GM19324 (cell line): ENCODE measurements around the gene KIRREL3.

Source experiments
- ATAC-seq: cut with Tn5 transposase; IDR thresholded peaks from one replicate; pipeline ENCODE4 v1.9.1; 2021; ENCODE audit warnings: mild to moderate bottlenecking, moderate library complexity; ENCODE audit not compliant: unreplicated experiment, low FRiP score

Gene KIRREL3

DNA sequence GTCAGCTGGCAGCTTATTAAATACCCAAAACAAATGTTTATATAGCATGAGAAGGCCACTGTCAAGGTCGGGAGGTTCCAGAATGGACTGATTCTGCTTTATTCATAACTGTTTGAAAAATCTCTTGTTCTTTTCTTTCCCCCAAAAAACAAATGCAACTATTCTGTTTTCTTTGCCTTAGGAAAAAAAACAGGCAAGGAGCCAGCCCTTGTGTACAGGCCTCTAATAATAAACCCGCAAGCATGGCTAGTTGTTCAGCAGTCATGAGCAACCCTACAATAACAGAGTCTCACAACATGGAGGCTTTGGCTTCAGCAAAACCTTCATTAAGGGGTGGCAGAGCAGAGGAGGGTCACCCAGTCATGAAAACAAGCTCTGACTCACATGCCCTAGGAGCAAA, 191.7 kb downstream of the KIRREL3 start:
- ATAC-seq = no peak

DNA sequence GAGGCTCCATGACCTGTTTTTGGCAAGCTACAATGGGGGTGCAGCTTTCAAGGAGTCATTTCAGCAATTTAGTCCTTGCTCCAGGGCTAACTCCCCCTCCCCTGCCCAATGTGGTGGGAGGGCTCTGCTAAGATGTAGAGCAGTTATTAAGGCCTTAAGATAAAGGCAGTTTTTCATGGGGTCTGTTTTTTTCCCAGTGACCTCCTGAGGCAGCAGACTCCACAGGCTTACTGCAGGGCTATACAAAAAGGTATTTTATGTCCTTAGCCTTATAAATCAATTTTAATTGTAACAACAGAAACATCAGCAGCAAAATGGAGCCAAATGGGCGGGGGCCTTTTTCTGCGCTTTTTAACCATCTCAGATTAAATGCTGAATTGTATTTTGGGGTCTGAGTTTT, 192.3 kb downstream of the KIRREL3 start:
- ATAC-seq = no peak

DNA sequence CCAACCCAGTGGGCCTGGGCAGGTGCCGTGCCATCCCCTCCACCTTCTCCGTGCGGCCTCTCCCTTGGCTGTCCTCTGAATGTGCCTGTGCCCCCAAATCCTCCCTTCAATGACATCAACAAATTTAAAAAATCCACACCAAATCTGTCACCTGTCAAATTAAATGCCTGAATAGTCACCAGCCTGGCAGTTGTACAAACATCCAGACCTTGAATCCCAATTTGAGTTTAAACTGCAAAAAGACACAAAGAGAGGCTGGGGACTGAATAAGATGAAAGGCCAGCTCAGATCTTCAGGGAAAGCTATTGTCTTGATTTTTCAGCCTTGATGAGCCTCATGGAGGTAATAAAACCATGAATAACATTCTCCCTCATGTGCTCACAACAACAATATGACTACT, 194.7 kb downstream of the KIRREL3 start:
- ATAC-seq = no peak

DNA sequence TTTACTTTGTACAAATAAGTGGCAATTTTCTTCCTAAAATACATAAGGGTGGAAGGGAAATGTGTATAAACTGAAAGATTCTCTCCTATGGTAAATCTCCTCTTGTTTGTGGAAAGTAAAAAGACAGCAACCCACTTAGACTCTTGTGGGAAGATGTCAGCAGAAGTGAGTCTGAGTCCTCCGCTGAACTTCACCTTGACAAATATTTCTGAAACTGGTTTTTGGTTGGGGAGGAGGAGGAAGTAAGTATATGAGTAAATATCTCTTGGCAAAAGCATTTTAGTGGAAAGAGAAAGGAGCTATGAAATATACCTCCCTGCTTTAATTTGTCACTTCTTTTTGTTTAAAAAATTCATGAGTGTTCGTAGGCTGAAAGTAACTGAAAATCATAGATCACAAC, 196.2 kb downstream of the KIRREL3 start:
- ATAC-seq = no peak

DNA sequence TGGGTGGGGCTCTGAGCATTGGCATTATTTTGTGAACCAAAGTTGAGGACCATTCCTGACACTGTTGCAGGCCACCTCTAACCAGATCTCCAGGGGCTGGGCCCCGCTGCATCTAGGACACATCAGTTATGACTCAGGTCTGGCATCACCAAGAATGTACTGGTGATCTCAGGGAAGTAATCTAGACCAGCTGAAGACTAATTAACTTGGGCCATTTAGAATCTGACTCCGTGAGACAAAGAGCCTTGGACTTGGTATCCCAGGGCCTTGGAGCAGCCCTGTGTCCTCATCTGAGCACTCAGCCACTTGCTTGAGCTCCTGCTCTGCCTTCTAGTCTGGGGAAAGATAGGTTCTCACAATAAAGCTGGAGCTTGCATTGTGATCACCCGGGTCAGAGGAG, 200.6 kb downstream of the KIRREL3 start:
- no peak for ATAC-seq

DNA sequence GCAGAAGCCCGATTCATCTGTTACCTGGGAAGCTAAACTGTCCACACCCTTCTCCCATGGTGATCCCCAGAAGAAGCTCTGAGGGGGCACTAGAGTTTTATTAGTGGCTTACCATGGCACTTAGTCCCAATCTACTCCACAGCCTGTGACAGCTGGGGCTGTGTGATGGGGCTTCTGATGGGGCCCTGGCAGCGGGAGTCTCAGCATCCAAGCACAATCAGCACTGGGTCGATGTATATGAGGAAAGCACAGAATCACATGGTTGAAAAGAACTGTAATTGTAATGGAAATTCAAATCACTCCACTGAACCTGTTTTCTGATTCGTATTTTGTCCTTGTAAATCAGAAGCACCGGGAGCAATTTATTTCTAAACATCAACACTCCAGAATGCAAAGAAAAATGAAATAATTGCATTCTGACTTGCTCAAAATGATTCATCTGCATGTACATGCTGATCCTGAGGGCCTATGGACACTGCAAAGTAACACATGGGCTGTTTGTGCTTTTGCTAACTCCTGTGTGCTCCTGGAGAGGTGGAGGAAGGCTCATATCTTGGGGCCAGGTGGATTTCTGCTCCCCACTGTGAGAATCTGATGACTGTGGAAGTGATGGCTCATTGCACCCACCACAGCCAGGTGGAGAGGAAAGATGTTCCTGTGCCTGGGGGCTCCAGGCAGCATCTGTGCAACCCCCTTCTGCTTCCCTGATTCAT, 203.0 kb downstream of the KIRREL3 start:
- no peak for ATAC-seq

DNA sequence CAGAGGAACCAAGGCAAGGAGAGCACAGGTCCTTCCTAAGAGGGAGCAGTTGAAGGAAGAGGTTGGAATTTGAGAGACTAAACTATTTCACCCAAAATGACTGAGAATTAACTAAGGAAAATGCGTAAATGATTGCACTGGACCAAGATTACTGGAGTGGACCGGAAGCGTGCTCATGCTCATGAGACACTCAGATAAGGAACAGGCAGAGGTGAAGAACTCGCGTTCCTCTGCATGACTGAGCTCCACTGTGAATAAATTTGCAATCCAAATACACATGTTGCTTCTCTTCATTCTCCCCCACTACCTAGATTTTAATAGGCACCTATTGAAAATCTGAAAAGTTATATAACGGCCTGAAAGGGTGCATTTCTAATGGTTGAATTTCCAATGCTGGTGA, 207.0 kb downstream of the KIRREL3 start:
- no peak for ATAC-seq

DNA sequence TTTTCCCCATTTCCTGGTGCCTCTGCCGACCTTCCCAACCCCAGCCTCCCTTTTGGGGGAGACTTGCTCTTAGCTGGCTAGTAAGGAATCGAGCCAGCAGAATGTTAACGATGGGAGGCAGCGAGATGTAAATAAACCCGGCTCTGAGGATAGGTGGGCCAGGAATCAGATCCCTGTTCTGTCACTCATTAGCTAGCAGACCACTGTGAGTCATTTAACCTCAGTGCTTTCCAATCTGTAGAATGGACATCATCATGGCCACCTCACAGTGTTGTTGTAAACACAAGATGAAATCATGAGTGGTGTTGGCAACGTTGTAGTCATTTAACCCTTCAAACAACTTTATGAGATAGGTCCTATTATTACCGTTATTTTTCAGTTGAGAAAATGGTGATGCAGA, 208.6 kb downstream of the KIRREL3 start:
- no peak for ATAC-seq

DNA sequence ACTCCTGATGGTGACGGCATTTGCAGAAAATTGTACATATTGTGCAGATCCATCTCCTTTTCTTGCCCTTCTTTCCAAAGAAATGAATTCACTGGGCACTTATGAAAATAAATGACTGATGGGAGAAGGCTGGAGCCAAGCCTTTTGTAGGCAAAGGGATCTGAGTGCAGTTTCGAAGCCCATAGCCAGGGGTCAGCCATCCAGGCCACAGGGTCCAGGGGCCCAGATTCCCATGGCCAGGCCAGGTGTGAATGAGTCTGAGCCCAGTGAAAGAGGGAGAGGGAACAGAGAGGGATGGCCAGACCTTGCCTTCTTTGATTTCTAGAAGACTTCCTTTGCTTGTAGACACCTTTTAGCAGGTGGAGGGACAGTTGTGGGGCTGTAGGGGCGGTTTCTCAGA, 209.1 kb downstream of the KIRREL3 start:
- ATAC-seq = no peak

DNA sequence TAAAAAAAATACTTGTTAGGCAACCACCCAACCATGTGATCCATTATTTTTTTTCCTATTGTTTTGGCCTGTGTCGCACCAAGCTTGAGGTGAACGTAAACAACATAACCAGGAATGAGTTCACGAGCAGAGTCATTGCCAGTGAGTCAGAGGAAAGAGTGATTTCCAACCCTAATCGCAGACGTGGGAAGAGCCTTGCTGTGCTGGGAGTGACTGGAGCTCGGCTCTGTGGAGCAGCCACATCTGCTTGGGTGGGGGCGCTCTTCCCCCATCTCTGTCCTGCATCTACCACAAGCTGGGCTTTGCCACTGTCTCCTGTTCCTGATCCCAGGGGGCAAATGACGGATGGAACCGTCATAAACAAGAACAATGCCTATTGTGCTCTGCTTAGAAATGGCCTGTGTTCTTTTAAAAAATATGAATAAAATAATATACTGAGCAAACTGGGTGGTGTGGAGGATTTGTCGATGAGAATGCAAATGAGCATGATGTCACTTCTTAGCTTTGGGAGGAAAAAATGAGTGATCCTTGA, 210.0 kb downstream of the KIRREL3 start:
- ATAC-seq = no peak

DNA sequence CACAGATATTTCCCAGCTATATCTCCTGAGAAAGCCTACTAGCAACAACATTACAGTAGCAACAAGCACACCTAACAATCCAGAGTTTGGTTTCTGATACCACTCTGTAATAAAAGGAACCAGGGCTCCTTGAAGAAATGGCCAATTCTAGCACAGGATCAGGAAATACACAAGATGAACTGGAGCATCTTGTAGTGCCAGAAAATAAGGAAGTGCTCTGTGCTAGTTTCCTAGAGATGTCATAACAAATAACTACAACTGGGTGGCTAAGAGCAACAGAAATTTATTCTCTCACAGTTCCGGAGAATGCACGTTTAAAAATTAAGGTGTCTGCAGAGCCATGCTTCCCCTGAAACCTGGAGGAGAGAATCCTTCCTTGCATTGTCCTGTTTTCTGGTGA, 217.8 kb downstream of the KIRREL3 start:
- no peak for ATAC-seq

DNA sequence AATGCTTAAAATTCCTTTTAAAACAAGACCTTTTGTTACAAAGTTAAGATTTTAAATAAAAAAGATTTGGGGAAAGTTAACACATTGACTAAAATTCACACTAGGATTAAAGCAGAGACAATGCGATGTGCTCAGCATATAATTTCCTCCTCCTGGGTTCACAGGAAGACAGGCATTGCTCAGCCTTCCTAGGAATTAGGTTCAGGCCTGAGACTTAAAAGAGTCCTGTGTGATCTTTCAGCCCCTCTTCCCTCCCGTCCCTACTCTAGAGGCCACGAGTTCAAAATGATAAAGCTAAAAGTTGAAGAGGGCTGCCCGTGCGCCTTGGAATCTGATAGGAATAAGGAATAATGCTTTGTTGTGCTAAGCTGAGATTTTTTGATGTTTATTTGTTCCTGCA, 218.6 kb downstream of the KIRREL3 start:
- ATAC-seq = no peak

DNA sequence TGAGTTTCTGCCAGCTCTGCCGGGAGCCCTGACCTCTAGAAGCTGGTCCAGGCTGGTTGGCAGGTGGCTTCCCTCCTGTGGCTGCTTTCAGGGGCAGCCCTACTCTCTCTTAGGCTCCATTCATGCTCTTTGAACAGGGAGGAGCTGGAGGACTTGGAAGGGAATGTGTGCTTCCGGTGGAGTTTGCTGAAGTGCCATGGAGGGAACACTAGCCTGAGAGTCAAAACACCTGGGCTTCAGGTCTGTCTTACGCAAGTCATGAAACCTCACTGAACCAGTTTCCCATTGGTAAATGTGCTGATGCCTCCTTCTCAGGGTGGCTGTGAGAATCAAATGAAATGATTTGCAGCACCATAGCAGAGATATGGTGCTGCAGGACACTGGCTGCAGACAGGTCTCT, 224.5 kb downstream of the KIRREL3 start:
- no peak for ATAC-seq

DNA sequence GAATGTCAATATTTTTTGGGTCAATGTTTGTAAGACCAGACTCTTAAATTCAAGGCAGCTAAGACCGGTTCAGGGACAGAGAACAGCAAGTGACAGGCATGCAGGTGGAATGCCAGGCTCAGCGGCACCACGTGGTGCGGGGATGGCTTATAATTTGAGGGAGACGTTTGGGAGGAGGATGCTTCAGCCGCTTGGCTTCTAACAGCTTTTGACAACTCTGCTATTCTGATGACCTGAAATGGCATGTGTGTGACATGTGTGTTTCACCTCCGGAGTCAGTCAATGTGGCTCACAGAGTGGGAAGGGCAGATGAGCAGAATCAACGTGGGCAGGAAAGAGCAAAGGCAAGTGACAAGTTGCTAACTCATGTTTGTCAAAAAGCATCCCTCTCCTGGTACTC, 228.3 kb downstream of the KIRREL3 start:
- ATAC-seq = no peak

DNA sequence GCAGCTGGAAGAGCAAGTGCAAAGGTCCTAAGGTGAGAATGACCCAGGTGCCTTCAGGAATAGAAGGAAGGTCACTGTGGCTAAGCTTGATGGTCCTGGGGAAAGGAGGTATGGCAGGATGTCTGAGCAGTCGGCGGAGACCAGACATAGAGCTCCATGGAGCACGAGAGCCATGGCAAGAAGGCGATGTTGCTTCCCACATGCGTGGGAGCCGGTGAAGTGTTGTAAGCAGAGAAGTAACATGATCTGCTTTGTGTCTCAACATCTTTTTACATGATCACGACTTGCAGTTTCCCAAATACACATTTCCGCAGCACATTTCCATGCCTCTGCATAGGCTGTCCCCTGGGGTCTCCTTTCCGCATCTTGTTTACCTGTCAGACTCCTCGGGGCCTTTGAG, 231.9 kb downstream of the KIRREL3 start:
- no peak for ATAC-seq

DNA sequence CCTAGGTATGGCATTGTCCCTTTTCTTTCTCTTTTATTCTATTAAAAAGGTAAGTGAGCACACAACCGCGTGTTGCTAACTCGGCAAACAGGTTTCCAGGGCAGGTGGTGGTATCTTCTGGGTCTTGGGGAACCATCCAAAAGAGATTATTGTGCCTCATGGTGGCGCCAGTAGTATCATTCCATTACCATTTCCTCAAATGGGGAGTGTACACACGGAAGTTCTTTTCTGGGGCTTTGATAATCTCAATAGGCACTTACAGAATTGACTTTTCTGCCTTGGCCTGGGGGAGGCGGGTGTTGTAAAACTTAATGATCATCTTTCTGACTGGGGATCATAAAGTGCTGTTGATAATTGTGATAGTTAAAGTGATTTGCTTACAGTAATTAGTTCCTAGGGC, 234.1 kb downstream of the KIRREL3 start:
- ATAC-seq = no peak

DNA sequence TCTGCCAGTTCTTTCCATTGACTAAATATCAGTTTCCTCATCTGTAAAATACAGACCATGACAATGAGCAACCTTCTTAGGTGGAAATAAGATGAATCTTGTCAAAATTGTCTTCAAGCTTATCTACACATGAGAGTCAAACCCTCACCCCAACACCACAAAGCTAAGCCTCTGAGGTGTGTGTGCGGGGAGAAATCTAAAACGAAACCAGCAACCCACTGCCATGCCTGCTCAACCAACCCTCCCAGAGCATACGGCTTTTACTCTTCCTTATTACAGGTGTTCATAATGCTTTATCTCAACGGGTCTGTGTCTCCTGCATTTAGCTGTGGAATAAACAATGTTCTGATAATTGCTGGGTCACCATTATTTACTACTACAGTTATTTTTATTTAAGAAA, 235.4 kb downstream of the KIRREL3 start:
- ATAC-seq = no peak

DNA sequence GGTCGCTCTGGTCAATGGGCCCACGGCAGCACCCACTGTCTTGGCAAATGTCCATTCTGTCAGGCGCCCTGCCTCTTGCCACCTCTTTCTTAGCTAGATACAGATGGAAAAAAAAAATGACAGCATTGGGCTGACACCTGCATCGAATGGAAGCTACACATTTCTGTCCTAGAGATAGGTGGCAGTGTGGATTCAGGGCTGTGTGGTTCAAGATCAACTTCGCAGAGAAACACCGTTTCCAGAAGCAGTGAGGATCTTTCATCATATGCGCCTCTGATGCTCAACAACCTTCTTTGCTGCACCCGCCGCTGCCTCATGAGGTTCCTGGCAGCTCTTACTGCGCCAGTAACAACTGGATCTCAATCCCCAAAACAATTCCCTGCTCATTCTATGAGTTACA, 236.3 kb downstream of the KIRREL3 start:
- no peak for ATAC-seq

DNA sequence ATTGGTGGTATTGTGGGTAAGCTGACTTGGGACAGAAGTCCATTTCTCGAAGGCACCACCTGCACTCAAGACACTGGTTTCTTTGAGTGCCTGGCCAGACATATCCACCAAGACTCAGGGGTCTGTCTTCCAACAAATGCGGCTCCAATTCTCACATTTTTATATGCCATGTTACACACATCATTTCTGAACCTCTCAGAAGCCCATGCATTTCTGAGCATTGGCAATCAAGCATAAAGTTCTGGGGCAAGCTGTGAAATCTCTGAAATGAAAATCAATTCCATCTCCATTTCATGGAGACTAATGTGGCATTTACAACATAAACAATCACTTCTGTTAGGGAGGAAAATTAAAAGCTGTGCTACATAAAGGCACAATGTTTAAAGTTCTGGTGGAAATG, 243.7 kb downstream of the KIRREL3 start:
- ATAC-seq = no peak

DNA sequence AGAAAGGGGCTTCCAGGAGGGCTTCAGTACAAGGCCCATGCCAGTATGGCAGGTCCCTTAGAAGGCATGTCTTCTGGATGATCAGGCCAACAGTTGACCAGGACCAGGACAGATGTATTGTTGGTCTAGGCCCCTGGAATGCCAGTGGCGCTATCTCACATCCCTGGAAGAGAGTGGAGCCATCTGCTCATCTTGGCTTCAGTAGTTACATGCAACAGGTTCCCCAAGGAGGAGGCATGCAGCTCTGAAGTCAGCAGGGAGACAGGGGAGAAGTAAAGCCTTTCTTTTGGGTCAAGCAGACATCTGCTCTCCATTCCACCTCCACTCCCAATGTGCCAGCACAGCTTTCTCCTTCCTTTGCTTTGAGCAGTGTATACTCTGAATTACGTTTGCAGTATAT, 244.1 kb downstream of the KIRREL3 start:
- ATAC-seq = no peak

DNA sequence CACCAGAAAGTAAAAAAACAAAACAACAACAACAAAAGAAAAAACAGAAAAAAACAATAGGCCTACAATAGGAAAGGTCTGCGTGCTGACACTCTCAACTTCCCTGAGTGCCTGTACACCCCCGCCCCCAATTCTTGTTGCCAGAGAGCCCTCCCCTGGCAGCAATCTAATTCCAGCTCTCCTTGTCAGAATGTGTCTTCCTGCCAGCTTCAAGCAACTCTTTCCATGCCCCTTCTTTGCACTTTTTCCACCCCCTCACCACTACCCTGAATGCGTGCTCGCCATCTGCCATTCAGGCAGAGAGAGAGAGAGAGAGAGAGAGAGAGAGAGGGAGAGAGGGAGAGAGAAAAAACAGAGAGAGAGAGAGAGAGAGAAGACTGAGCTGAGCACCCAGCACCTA, 245.0 kb downstream of the KIRREL3 start:
- no peak for ATAC-seq

DNA sequence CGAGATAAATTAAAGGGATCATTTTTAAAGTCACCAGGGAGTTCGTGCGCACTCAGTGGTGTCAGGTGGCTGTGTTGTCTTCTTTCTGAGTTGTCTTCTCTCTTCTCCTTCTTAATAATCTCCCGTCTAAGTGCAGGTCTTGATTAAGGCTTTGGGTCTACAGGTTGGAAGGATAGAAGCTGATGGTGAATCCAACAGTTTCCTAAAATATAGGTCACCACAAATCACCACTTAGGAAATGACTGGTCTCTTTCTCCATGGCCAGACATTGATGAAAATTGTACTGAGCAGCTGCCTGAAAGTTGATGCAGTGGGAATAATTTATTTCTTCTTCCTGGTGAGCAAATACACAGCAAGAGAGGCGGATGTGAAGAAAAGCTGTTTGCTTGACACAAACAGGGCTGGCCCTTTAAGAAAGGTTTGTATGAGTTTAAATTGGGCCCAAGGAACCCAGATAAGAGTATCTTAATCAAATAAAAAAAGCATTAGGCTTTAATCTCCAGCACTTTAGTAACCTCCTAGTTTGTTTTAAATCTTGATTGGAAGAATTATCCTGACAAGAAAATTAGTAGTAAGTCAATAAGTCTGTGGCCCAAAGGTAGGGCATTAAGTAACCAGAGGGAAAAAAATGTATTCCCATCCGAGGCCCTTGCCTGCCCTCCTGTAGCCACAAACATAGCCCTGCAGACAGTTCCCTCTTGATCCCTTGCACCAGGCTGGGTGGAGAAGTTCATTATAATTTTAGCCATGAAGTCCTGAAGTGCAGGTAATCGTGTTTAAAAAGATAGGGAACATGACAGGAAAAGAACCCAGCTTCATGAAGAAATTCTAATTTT, 245.8 kb downstream of the KIRREL3 start:
- ATAC-seq = no peak
